Measurements from ENCODE around the gene NAA30. TPM values are rescaled to one million over a fixed set of nuclear protein-coding genes. Genes with fewer than 3 reads are reported as not detected.

The NAA30 gene
- total RNA-seq, 1 experiment from 2014 or later = 23.2 TPM

DNA sequence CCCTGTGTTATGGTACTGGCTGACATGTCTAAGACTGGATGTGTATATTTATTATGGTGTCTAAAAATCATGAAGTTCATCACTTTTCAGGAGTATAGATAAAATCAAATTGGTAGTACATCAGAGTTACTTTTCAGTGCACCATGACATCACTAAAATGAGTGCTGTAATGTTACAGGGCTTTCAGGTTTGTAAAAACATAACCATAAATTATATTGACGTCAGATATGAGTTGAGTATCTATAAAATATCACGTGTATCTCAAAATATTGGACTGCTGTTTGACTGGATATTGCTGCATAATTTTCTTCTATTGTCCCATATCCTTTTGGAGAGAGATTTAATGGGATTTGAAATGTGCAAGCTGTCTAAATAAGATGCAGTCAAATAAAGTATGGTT lies 22.0 kb downstream of the NAA30 start:
- Histone ChIP-seq H3K9ac (ENCODE audit: low read length) (no peak overlapping the region), H4K20me1 (ENCODE audit: low read length) (no peaks in the 10 kb centered on the region), H3K9me2 (replicated peaks; ENCODE audit: low read length) (no peaks in the 10 kb centered on the region), H3K9me3 (ENCODE audit: low read length) (no peaks in the 10 kb centered on the region), H3K27ac (ENCODE audit: low read length) (no peak overlapping the region), H3K27me3 (ENCODE audit: low read length) (no peaks in the 10 kb centered on the region), H3K36me3 (ENCODE audit: low read depth, low read length) (peaks cover 36% of the 10 kb centered on the region), H3F3A (ENCODE audit: low read length, unreplicated experiment) (no peaks in the 10 kb centered on the region), H3K4me2 (ENCODE audit: low read length) (no peak overlapping the region), H3K79me2 (ENCODE audit: low read length) (peaks cover 8% of the 10 kb centered on the region; the same call in 1 of the 2 replicates), H3K4me1 (ENCODE audit: insufficient read depth, low read length) (no peaks in the 10 kb centered on the region), H2AFZ (ENCODE audit: low read length) (no peak overlapping the region), H3K4me3 (ENCODE audit: low read length) (no peak overlapping the region)
- TF ChIP-seq CTCF (conservative IDR thresholded peaks at IDR 0.05; ENCODE audit: low read depth, low read length) = no peak
- TF ChIP-seq EZH2 (IDR thresholded peaks at IDR 0.05; ENCODE audit: low read length, unreplicated experiment) = no peak
- no peak for TF ChIP-seq EZH2phosphoT487 (IDR thresholded peaks at IDR 0.05; ENCODE audit: borderline replicate concordance, low read length)
- DNase-seq (no peak), ATAC-seq (no peak)
- POLR2A ChIA-PET (ENCODE audit: unreplicated experiment) = no interaction called here
- intact Hi-C loops (cut with micrococcal nuclease) = no loop called here
- BruUV-seq (replicated peaks) = no TSS peak
- CTCF ChIA-PET = no interaction called here

- DNase-seq (no peak), ATAC-seq (no peak)
- POLR2A ChIA-PET (ENCODE audit: unreplicated experiment) = no interaction called here
- Histone ChIP-seq H3K27ac (ENCODE audit: low read length) (no peak overlapping the region), H3K27me3 (ENCODE audit: low read length) (no peaks in the 10 kb centered on the region), H3K4me3 (ENCODE audit: low read length) (no peak overlapping the region), H3K4me1 (ENCODE audit: insufficient read depth, low read length) (no peaks in the 10 kb centered on the region), H3K79me2 (ENCODE audit: low read length) (no peaks in the 10 kb centered on the region), H3K9me3 (ENCODE audit: low read length) (no peaks in the 10 kb centered on the region), H3K9me2 (replicated peaks; ENCODE audit: low read length) (no peaks in the 10 kb centered on the region), H3K4me2 (ENCODE audit: low read length) (no peak overlapping the region), H3K36me3 (ENCODE audit: low read depth, low read length) (peaks cover 27% of the 10 kb centered on the region), H3K9ac (ENCODE audit: low read length) (no peak overlapping the region), H4K20me1 (ENCODE audit: low read length) (no peaks in the 10 kb centered on the region), H3F3A (ENCODE audit: low read length, unreplicated experiment) (no peaks in the 10 kb centered on the region), H2AFZ (ENCODE audit: low read length) (no peak overlapping the region)
- no TSS peak for BruUV-seq (replicated peaks)
- intact Hi-C loops (cut with micrococcal nuclease) = no loop called here
- CTCF ChIA-PET = no interaction called here
- no peak for TF ChIP-seq EZH2phosphoT487 (IDR thresholded peaks at IDR 0.05; ENCODE audit: borderline replicate concordance, low read length)
- no peak for TF ChIP-seq CTCF (conservative IDR thresholded peaks at IDR 0.05; ENCODE audit: low read depth, low read length)
- TF ChIP-seq EZH2 (IDR thresholded peaks at IDR 0.05; ENCODE audit: low read length, unreplicated experiment) = no peak
Observed at GRCh38 chr14:57413849-57414248, 23.5 kb downstream of the NAA30 start.

- H3K27me3 ChIP-seq (ENCODE audit: low read length) = no peaks in the 10 kb centered on the region
- ATAC-seq (no peak), DNase-seq (no peak)
- no peak overlapping the region for H3K9ac ChIP-seq (ENCODE audit: low read length)
- TF ChIP-seq CTCF (conservative IDR thresholded peaks at IDR 0.05; ENCODE audit: low read depth, low read length) = no peak
- intact Hi-C loops (cut with micrococcal nuclease) = loop anchor here (2.0 kb wide), 1 partner anchor 14 kb away; no protein-coding TSS in a partner anchor
- CTCF ChIA-PET = no interaction called here
- H2AFZ ChIP-seq (ENCODE audit: low read length) = no peak overlapping the region
- no peaks in the 10 kb centered on the region for H4K20me1 ChIP-seq (ENCODE audit: low read length)
- POLR2A ChIA-PET (ENCODE audit: unreplicated experiment) = no interaction called here
- no peaks in the 10 kb centered on the region for H3F3A ChIP-seq (ENCODE audit: low read length, unreplicated experiment)
- H3K4me2 ChIP-seq (ENCODE audit: low read length) = no peak overlapping the region
- H3K4me1 ChIP-seq (ENCODE audit: insufficient read depth, low read length) = peaks cover 6% of the 10 kb centered on the region; the same call in 1 of the 2 replicates
- H3K9me2 ChIP-seq (replicated peaks; ENCODE audit: low read length) = no peaks in the 10 kb centered on the region
- no peak overlapping the region for H3K4me3 ChIP-seq (ENCODE audit: low read length)
- no TSS peak for BruUV-seq (replicated peaks)
- no peak overlapping the region for H3K27ac ChIP-seq (ENCODE audit: low read length)
- 0 out of 2 replicates have a peak, but pooled peaks cover 1% of the 10 kb centered on the region for H3K36me3 ChIP-seq (ENCODE audit: low read depth, low read length)
- H3K79me2 ChIP-seq (ENCODE audit: low read length) = no peaks in the 10 kb centered on the region
- no peaks in the 10 kb centered on the region for H3K9me3 ChIP-seq (ENCODE audit: low read length)
Observed at GRCh38 chr14:57417228-57417627, 26.8 kb downstream of the NAA30 start.

All from PC-3 (cell line).